Measurements from ENCODE around the gene KMT2E. TPM values are rescaled to one million over a fixed set of nuclear protein-coding genes. Genes with fewer than 3 reads are reported as not detected.

KMT2E gene
- total and polyA plus RNA-seq, 5 experiments from 2014 or later: 119 to 193 (median 186) TPM

GRCh38 chr7:105065104-105065503 is 51.1 kb downstream of the KMT2E start:
- ATAC-seq: no peak
- POLR2A ChIA-PET: no interaction called here

GRCh38 chr7:105067691-105068090 is 53.7 kb downstream of the KMT2E start:
- POLR2A ChIA-PET: interaction anchor here (0.6 kb wide), 1 partner anchor 12 kb away, joined by 3 read pairs; no protein-coding TSS in a partner anchor
- Mint-ChIP-seq H3K4me3 (no peak overlapping the region), H3K27me3 (no peaks in the 10 kb centered on the region), H3K36me3 (peaks cover 5 to 82% (median 10%) of the 10 kb centered on the region in 3 donors), H3K27ac (peak overlapping the region in 5 of 10 donors; percentile 41 to 77 (median 68)), H3K4me1 (peaks cover 4 to 28% (median 23%) of the 10 kb centered on the region in 4 donors), H3K9me3 (no peaks in the 10 kb centered on the region)
- DNase-seq (no peak), ATAC-seq (peak in 1 of 2 donors; percentile 25)

More at GRCh38 chr7:105065104-105065503, 51.1 kb downstream of the KMT2E start:
- H3K4me3 Mint-ChIP-seq: no peak overlapping the region
- no peaks in the 10 kb centered on the region for H3K9me3 Mint-ChIP-seq
- H3K4me1 Mint-ChIP-seq: peaks cover 6 to 42% (median 38%) of the 10 kb centered on the region in 4 donors
- DNase-seq: no peak
- peak overlapping the region; percentile 12 to 83 (median 54) for H3K27ac Mint-ChIP-seq
- no peaks in the 10 kb centered on the region for H3K27me3 Mint-ChIP-seq
- peaks cover 5 to 80% (median 7%) of the 10 kb centered on the region in 3 donors for H3K36me3 Mint-ChIP-seq

- no peak for DNase-seq
- Mint-ChIP-seq H3K27me3 (no peaks in the 10 kb centered on the region), H3K36me3 (peaks cover 5 to 79% (median 6%) of the 10 kb centered on the region in 3 donors), H3K4me3 (no peak overlapping the region), H3K9me3 (no peaks in the 10 kb centered on the region), H3K27ac (peak overlapping the region in 9 of 10 donors; percentile 1 to 80 (median 44)), H3K4me1 (peaks cover 4 to 18% (median 15%) of the 10 kb centered on the region in 4 donors)
- POLR2A ChIA-PET: no interaction called here
- no peak for ATAC-seq
Measured at GRCh38 chr7:105068886-105069285, 54.9 kb downstream of the KMT2E start.

GRCh38 chr7:105073143-105073542 is 59.1 kb downstream of the KMT2E start:
- H3K27ac Mint-ChIP-seq: peak overlapping the region in 4 of 10 donors; percentile 6 to 86 (median 30)
- no peaks in the 10 kb centered on the region for H3K9me3 Mint-ChIP-seq
- H3K27me3 Mint-ChIP-seq: no peaks in the 10 kb centered on the region
- peaks cover 5 to 87% (median 14%) of the 10 kb centered on the region in 3 donors for H3K36me3 Mint-ChIP-seq
- peaks cover 2 to 15% (median 11%) of the 10 kb centered on the region in 4 donors for H3K4me1 Mint-ChIP-seq
- POLR2A ChIA-PET: interaction anchor here (0.6 to 1.1 kb wide), 3 partner anchors 14 to 128 kb away, joined by 3 to 4 read pairs (median 3); no protein-coding TSS in a partner anchor
- no peak for ATAC-seq
- no peak overlapping the region for H3K4me3 Mint-ChIP-seq
- no peak for DNase-seq

GRCh38 chr7:105079348-105079747 is 65.3 kb downstream of the KMT2E start:
- no peak for ATAC-seq
- Mint-ChIP-seq H3K27ac (peak overlapping the region in 2 of 10 donors; percentile 22 to 44), H3K27me3 (no peaks in the 10 kb centered on the region), H3K36me3 (peaks cover 0 to 94% (median 19%) of the 10 kb centered on the region in 3 donors), H3K4me3 (no peak overlapping the region), H3K4me1 (peaks cover 4 to 27% (median 15%) of the 10 kb centered on the region in 4 donors), H3K9me3 (no peaks in the 10 kb centered on the region)
- no peak for DNase-seq
- POLR2A ChIA-PET: interaction anchor here (0.9 to 1.4 kb wide), 2 partner anchors 66 to 95 kb away, joined by 4 to 6 read pairs; partner anchors contain the start of gene KMT2E

- POLR2A ChIA-PET: no interaction called here
- peaks cover 0 to 82% (median 14%) of the 10 kb centered on the region in 3 donors for H3K36me3 Mint-ChIP-seq
- DNase-seq (no peak), ATAC-seq (no peak)
- peak overlapping the region in 4 of 10 donors; percentile 40 to 63 (median 55) for H3K27ac Mint-ChIP-seq
- H3K9me3 Mint-ChIP-seq: no peaks in the 10 kb centered on the region
- no peaks in the 10 kb centered on the region for H3K27me3 Mint-ChIP-seq
- peaks cover 8 to 27% (median 13%) of the 10 kb centered on the region in 4 donors for H3K4me1 Mint-ChIP-seq
- no peak overlapping the region for H3K4me3 Mint-ChIP-seq
Measured at GRCh38 chr7:105084581-105084980, 70.6 kb downstream of the KMT2E start.

- H3K4me1 Mint-ChIP-seq: peaks cover 9 to 27% (median 14%) of the 10 kb centered on the region in 4 donors
- H3K9me3 Mint-ChIP-seq: no peaks in the 10 kb centered on the region
- ATAC-seq (no peak), DNase-seq (no peak)
- no peak overlapping the region for H3K4me3 Mint-ChIP-seq
- POLR2A ChIA-PET: interaction anchor here (1.1 kb wide), 1 partner anchor 13 kb away, joined by 4 read pairs; no protein-coding TSS in a partner anchor
- H3K27me3 Mint-ChIP-seq: no peaks in the 10 kb centered on the region
- H3K27ac Mint-ChIP-seq: no peak overlapping the region
- peaks cover 0 to 82% (median 10%) of the 10 kb centered on the region in 3 donors for H3K36me3 Mint-ChIP-seq
Measured at GRCh38 chr7:105086850-105087249, 72.8 kb downstream of the KMT2E start.

- Mint-ChIP-seq H3K9me3 (no peaks in the 10 kb centered on the region), H3K27me3 (no peaks in the 10 kb centered on the region), H3K4me3 (no peak overlapping the region), H3K4me1 (peaks cover 6 to 19% (median 9%) of the 10 kb centered on the region in 4 donors), H3K27ac (peak overlapping the region in 4 of 10 donors; percentile 10 to 83 (median 22)), H3K36me3 (peaks cover 0 to 82% (median 6%) of the 10 kb centered on the region in 3 donors)
- POLR2A ChIA-PET: interaction anchor here (0.6 kb wide), 1 partner anchor 33 kb away, joined by 9 read pairs; no protein-coding TSS in a partner anchor
- DNase-seq (no peak), ATAC-seq (no peak)
Measured at GRCh38 chr7:105087981-105088380, 74.0 kb downstream of the KMT2E start.

GRCh38 chr7:105088456-105088855 is 74.5 kb downstream of the KMT2E start:
- Mint-ChIP-seq H3K4me3 (no peak overlapping the region), H3K4me1 (peaks cover 3 to 15% (median 7%) of the 10 kb centered on the region in 4 donors)

GRCh38 chr7:105094966-105095365 is 81.0 kb downstream of the KMT2E start:
- Mint-ChIP-seq H3K27me3 (no peaks in the 10 kb centered on the region), H3K4me3 (no peak overlapping the region), H3K36me3 (peaks cover 0 to 88% (median 11%) of the 10 kb centered on the region in 3 donors), H3K9me3 (no peaks in the 10 kb centered on the region), H3K27ac (peak overlapping the region in 8 of 10 donors; percentile 7 to 76 (median 44)), H3K4me1 (peaks cover 2 to 19% (median 15%) of the 10 kb centered on the region in 4 donors)
- POLR2A ChIA-PET: no interaction called here
- DNase-seq (no peak), ATAC-seq (no peak)

More at GRCh38 chr7:105088456-105088855, 74.5 kb downstream of the KMT2E start:
- ATAC-seq (no peak), DNase-seq (no peak)
- no peaks in the 10 kb centered on the region for H3K27me3 Mint-ChIP-seq
- POLR2A ChIA-PET: no interaction called here
- peaks cover 0 to 82% (median 6%) of the 10 kb centered on the region in 3 donors for H3K36me3 Mint-ChIP-seq
- H3K27ac Mint-ChIP-seq: peak overlapping the region; percentile 0 to 84 (median 40)
- H3K9me3 Mint-ChIP-seq: no peaks in the 10 kb centered on the region

GRCh38 chr7:105096306-105096705 is 82.3 kb downstream of the KMT2E start:
- POLR2A ChIA-PET: no interaction called here
- H3K36me3 Mint-ChIP-seq: peaks cover 0 to 88% (median 9%) of the 10 kb centered on the region in 3 donors
- no peaks in the 10 kb centered on the region for H3K27me3 Mint-ChIP-seq
- no peak overlapping the region for H3K4me3 Mint-ChIP-seq
- no peaks in the 10 kb centered on the region for H3K9me3 Mint-ChIP-seq
- H3K27ac Mint-ChIP-seq: peak overlapping the region in 6 of 10 donors; percentile 20 to 54 (median 37)
- ATAC-seq (no peak), DNase-seq (no peak)
- peaks cover 2 to 26% (median 17%) of the 10 kb centered on the region in 4 donors for H3K4me1 Mint-ChIP-seq

GRCh38 chr7:105097619-105098018 is 83.6 kb downstream of the KMT2E start:
- Mint-ChIP-seq H3K27me3 (no peaks in the 10 kb centered on the region), H3K4me3 (no peak overlapping the region), H3K27ac (peak overlapping the region in 5 of 10 donors; percentile 1 to 53 (median 29)), H3K36me3 (peaks cover 0 to 83% (median 10%) of the 10 kb centered on the region in 3 donors), H3K4me1 (peaks cover 2 to 28% (median 17%) of the 10 kb centered on the region in 4 donors), H3K9me3 (no peaks in the 10 kb centered on the region)
- no peak for DNase-seq
- POLR2A ChIA-PET: interaction anchor here (0.8 kb wide), 1 partner anchor 84 kb away, joined by 3 read pairs; no protein-coding TSS in a partner anchor
- no peak for ATAC-seq

- POLR2A ChIA-PET: interaction anchor here (1.0 kb wide), 1 partner anchor 18 kb away, joined by 3 read pairs; no protein-coding TSS in a partner anchor
- DNase-seq: no peak
- Mint-ChIP-seq H3K4me3 (no peak overlapping the region), H3K36me3 (peaks cover 0 to 85% (median 15%) of the 10 kb centered on the region in 3 donors), H3K27me3 (no peaks in the 10 kb centered on the region), H3K27ac (peak overlapping the region in 9 of 10 donors; percentile 39 to 85 (median 69)), H3K9me3 (no peaks in the 10 kb centered on the region), H3K4me1 (peaks cover 5 to 33% (median 22%) of the 10 kb centered on the region in 4 donors)
- no peak for ATAC-seq
Measured at GRCh38 chr7:105098863-105099515, 85.0 kb downstream of the KMT2E start.
